Progenitor cell of endocrine pancreas (in vitro differentiated cells): Measurements from ENCODE around the gene PPT2. TPM values are rescaled to one million over a fixed set of nuclear protein-coding genes. Genes with fewer than 3 reads are reported as not detected.
A peak's percentile ranks its signal among the peaks of the same experiment; 100 is the strongest.
"Not testable (repeated sequence)": the region's sequence is repeated elsewhere in the genome, so short reads cannot be mapped to it uniquely, and the experiment has no call there.

Experiments used
- DNase-seq: peaks from one replicate; pipeline ENCODE4 v3.0.0; 2021; ENCODE audit warnings: low spot score; ENCODE audit not compliant: unreplicated experiment
- H3K27ac Mint-ChIP-seq: 2 replicates; pipeline ENCODE4 v1.8.0; 2021; ENCODE audit warnings: mild to moderate bottlenecking, moderate library complexity, mixed read lengths
- H3K27me3 Mint-ChIP-seq: 2 replicates; pipeline ENCODE4 v1.8.0; 2021; ENCODE audit warnings: mixed read lengths
- H3K36me3 Mint-ChIP-seq: 2 replicates; pipeline ENCODE4 v1.8.0; 2022; ENCODE audit warnings: mixed read lengths; ENCODE audit not compliant: insufficient read depth
- H3K4me1 Mint-ChIP-seq: 2 replicates; pipeline ENCODE4 v1.8.0; 2021; ENCODE audit warnings: low read depth, mixed read lengths
- H3K4me3 Mint-ChIP-seq: 2 replicates; pipeline ENCODE4 v1.8.0; 2021; ENCODE audit warnings: low read depth, mild to moderate bottlenecking, moderate library complexity, mixed read lengths
- H3K9me3 Mint-ChIP-seq: 2 replicates; pipeline ENCODE4 v1.8.0; 2021; ENCODE audit warnings: low read depth, mixed read lengths
- CTCF ChIP-seq: fragments of 200-600 bp; sonication (generic); IDR thresholded peaks from one replicate; pipeline ENCODE4 v1.5.0; 2021; ENCODE audit warnings: antibody characterized with exemption, mild to moderate bottlenecking; ENCODE audit not compliant: unreplicated experiment
- total RNA-seq: library from RNA; stranded (reverse); gene quantifications from 2 replicates; pipeline ENCODE4 v1.2.1, GENCODE V29; 2021

PPT2 gene
- total RNA-seq, 1 donor from 2014 or later, result 80.8 TPM

GRCh38 chr6:32190911-32191677 lies 37.2 kb downstream of the PPT2 start:
- peaks cover 10% of the 10 kb centered on the region for H3K36me3 Mint-ChIP-seq
- no peak for DNase-seq
- peaks cover 47% of the 10 kb centered on the region for H3K4me1 Mint-ChIP-seq
- H3K27me3 Mint-ChIP-seq, result no peaks in the 10 kb centered on the region
- no peaks in the 10 kb centered on the region for H3K9me3 Mint-ChIP-seq
- peak overlapping the region; percentile 84 for H3K27ac Mint-ChIP-seq
- no peak for TF ChIP-seq CTCF
- peak overlapping the region; percentile 40 for H3K4me3 Mint-ChIP-seq

GRCh38 chr6:32191696-32192607 lies 38.0 kb downstream of the PPT2 start:
- no peak for DNase-seq

GRCh38 chr6:32192608-32193039 lies 38.7 kb downstream of the PPT2 start, which contains the start of gene GPSM3:
GPSM3 (minus strand) TSS chr6:32192643; CDS start chr6:32192513, 130 bp downstream.
- Mint-ChIP-seq H3K4me3 (peak within 1 kb of the TSS; percentile 24), H3K27me3 (no peaks in the 10 kb centered on the region), H3K36me3 (peaks cover under 1% of the 10 kb centered on the region), H3K27ac (peak within 1 kb of the TSS; percentile 74), H3K4me1 (peaks cover 44% of the 10 kb centered on the region), H3K9me3 (no peaks in the 10 kb centered on the region)
- TF ChIP-seq CTCF, result no peak
- no peak for DNase-seq

More at GRCh38 chr6:32191696-32192607, 38.0 kb downstream of the PPT2 start:
- Mint-ChIP-seq H3K27ac (peak overlapping the region; percentile 74), H3K27me3 (no peaks in the 10 kb centered on the region), H3K4me3 (no peak overlapping the region), H3K36me3 (peaks cover 6% of the 10 kb centered on the region), H3K9me3 (no peaks in the 10 kb centered on the region), H3K4me1 (peaks cover 45% of the 10 kb centered on the region)
- TF ChIP-seq CTCF, result no peak

- not testable (repeated sequence) for H3K36me3 Mint-ChIP-seq, DNase-seq, H3K4me3 Mint-ChIP-seq, H3K27me3 Mint-ChIP-seq, H3K9me3 Mint-ChIP-seq
- Mint-ChIP-seq H3K27ac (peak overlapping the region; percentile 37), H3K4me1 (peaks cover 43% of the 10 kb centered on the region)
Observed at GRCh38 chr6:32193096-32193495, 39.2 kb downstream of the PPT2 start.

GRCh38 chr6:32194388-32194787 lies 40.4 kb downstream of the PPT2 start:
- no peak for DNase-seq
- no peak overlapping the region for H3K4me3 Mint-ChIP-seq
- no peaks in the 10 kb centered on the region for H3K9me3 Mint-ChIP-seq
- no peaks in the 10 kb centered on the region for H3K36me3 Mint-ChIP-seq
- H3K4me1 Mint-ChIP-seq, result peaks cover 31% of the 10 kb centered on the region
- TF ChIP-seq CTCF, result no peak
- H3K27me3 Mint-ChIP-seq, result no peaks in the 10 kb centered on the region
- peak overlapping the region; percentile 99 for H3K27ac Mint-ChIP-seq
